ENCODE results near the gene TUBB2B. TPM values are rescaled to one million over a fixed set of nuclear protein-coding genes. Genes with fewer than 3 reads are reported as not detected.

Gene TUBB2B
- total RNA-seq, 1 donor from 2014 or later = 119 TPM

DNA sequence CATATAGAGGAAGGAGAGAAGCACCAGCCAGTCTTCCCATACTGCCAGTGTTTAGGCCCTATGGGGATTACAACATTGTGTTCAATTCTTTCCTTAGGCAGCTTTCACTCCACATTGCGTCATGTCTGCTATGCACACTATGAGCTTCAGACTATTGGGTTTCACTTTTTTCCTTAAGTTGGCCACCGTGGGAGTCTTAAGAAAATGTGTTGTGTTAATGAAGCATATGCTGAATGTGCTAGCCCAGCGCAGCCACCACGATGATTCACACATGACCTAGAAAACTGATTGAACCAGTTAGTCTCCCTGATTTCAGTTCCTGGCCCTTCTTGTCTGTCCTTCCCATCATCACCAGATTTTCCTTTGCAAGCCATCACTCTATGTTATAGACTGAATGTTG, 21.5 kb downstream of the TUBB2B start:
- Mint-ChIP-seq H3K9me3 (ENCODE audit: low read depth) (peaks cover 9% of the 10 kb centered on the region), H3K27me3 (ENCODE audit: low read depth) (no peaks in the 10 kb centered on the region), H3K36me3 (ENCODE audit: low read depth) (peaks cover 2% of the 10 kb centered on the region), H3K4me1 (ENCODE audit: low read depth) (peaks cover 64% of the 10 kb centered on the region), H3K4me3 (ENCODE audit: unreplicated experiment) (no peak overlapping the region), H3K27ac (ENCODE audit: unreplicated experiment) (peak overlapping the region; percentile 92)
- TF ChIP-seq, protein P1, sequence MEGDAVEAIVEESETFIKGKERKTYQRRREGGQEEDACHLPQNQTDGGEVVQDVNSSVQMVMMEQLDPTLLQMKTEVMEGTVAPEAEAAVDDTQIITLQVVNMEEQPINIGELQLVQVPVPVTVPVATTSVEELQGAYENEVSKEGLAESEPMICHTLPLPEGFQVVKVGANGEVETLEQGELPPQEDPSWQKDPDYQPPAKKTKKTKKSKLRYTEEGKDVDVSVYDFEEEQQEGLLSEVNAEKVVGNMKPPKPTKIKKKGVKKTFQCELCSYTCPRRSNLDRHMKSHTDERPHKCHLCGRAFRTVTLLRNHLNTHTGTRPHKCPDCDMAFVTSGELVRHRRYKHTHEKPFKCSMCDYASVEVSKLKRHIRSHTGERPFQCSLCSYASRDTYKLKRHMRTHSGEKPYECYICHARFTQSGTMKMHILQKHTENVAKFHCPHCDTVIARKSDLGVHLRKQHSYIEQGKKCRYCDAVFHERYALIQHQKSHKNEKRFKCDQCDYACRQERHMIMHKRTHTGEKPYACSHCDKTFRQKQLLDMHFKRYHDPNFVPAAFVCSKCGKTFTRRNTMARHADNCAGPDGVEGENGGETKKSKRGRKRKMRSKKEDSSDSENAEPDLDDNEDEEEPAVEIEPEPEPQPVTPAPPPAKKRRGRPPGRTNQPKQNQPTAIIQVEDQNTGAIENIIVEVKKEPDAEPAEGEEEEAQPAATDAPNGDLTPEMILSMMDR (IDR thresholded peaks at IDR 0.05) = no peak
- no peak for DNase-seq (ENCODE audit: low spot score)

DNA sequence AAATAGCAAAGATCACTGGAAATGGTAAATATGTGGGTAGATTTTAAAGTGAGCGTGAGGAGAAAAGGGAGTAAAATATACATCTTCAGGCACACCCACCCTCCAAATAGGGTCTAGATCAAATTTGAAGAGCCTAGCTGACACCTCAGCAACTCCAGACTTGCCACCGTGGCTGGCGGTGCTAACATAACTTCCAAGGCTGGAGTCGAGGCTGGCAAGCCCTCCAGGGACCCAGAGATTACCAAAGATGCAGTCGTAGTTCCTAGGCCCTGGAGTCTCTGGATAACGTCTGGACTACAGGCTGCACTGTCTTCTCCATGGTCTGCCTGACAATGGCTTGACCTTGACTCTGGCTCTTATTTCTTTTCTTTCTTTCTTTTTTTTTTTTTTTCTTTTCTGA, 22.5 kb downstream of the TUBB2B start:
- H3K4me3 Mint-ChIP-seq (ENCODE audit: unreplicated experiment) = no peak overlapping the region
- peaks cover 2% of the 10 kb centered on the region for H3K36me3 Mint-ChIP-seq (ENCODE audit: low read depth)

DNA sequence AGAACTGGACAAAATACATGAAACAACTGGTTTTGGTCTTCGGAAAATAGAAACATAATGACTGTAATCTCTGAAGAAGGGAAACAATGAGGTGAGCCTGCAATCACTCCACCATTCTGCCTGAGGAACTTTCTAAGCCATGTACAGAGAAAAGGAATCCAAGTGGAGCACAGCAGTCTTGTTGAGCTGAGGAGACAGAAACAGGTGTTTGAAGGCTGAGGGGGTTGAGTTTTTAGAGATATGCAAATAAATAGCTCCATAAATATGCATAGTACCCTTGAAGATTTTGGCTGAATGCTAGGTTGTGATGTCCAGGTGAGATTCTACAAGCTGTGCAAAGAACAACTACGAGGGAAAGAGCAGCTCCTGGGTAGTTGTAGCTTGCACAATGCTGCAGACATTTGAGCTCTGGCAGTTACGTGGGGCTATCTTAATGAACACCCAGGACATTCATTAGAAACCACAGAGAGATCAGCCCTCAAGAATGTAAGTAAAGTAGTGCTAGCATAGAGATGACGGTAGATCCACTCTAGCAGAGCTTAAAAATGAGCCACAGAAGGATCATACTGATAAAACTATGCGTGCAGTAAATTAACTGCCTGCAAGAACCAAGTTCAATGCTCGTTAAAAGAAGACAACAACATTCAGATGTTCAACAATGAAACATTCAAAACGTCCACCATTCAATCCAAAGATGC, 24.3 kb downstream of the TUBB2B start:
- Mint-ChIP-seq H3K27me3 (ENCODE audit: low read depth) (no peaks in the 10 kb centered on the region), H3K4me3 (ENCODE audit: unreplicated experiment) (no peak overlapping the region), H3K4me1 (ENCODE audit: low read depth) (peaks cover 39% of the 10 kb centered on the region), H3K9me3 (ENCODE audit: low read depth) (peaks cover 12% of the 10 kb centered on the region), H3K36me3 (ENCODE audit: low read depth) (peaks cover 2% of the 10 kb centered on the region), H3K27ac (ENCODE audit: unreplicated experiment) (no peak overlapping the region)
- TF ChIP-seq, protein P1 (IDR thresholded peaks at IDR 0.05) = no peak
- DNase-seq (ENCODE audit: low spot score) = no peak

More for the DNA sequence above, 22.5 kb downstream of the TUBB2B start:
- Mint-ChIP-seq H3K27me3 (ENCODE audit: low read depth) (no peaks in the 10 kb centered on the region), H3K27ac (ENCODE audit: unreplicated experiment) (peak overlapping the region; percentile 56), H3K4me1 (ENCODE audit: low read depth) (peaks cover 57% of the 10 kb centered on the region), H3K9me3 (ENCODE audit: low read depth) (peaks cover 9% of the 10 kb centered on the region)
- TF ChIP-seq, protein P1 (IDR thresholded peaks at IDR 0.05) = no peak
- DNase-seq (ENCODE audit: low spot score) = no peak

DNA sequence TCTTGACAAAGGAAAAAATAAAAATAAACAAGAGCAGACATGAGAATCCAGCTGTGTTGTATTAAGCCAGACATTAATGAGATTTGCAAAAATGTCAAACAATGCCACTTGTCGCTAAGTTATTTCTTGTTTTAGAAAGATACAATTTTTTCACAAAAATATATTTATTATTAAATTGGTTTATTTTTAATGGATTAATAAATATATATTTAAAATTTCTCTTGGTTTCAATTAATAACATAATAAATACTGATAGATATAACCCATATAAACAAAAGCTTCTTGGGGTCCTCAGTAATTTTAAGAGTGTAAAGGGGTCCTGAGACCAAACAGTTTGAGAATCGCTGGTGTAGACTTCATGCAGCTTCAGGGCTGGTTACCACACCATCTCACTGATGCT, 26.1 kb downstream of the TUBB2B start:
- Mint-ChIP-seq H3K27me3 (ENCODE audit: low read depth) (no peaks in the 10 kb centered on the region), H3K9me3 (ENCODE audit: low read depth) (peaks cover 12% of the 10 kb centered on the region), H3K4me3 (ENCODE audit: unreplicated experiment) (no peak overlapping the region), H3K36me3 (ENCODE audit: low read depth) (peaks cover 2% of the 10 kb centered on the region), H3K27ac (ENCODE audit: unreplicated experiment) (no peak overlapping the region), H3K4me1 (ENCODE audit: low read depth) (peaks cover 26% of the 10 kb centered on the region)
- TF ChIP-seq, protein P1 (IDR thresholded peaks at IDR 0.05) = no peak
- no peak for DNase-seq (ENCODE audit: low spot score)

DNA sequence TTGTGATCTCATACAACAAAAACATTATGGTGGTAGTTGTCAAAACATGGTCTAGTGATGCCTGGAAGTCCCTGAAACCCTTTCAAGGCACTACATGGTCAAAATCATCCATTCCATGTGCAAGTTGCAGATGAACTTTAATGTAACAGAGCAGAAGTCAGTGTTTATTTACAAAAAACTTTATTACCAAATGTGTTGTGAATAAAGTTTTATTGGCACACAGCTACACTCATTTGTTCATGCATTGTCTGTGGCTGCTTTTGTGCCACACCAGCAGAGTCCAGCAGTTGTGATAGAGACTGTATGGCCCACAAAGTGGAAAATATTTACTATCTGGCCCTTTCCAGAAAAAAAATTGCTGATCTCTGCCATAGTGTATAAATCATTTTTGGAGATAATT, 26.8 kb downstream of the TUBB2B start:
- peaks cover 19% of the 10 kb centered on the region for H3K4me1 Mint-ChIP-seq (ENCODE audit: low read depth)
- peaks cover 12% of the 10 kb centered on the region for H3K9me3 Mint-ChIP-seq (ENCODE audit: low read depth)
- no peak overlapping the region for H3K4me3 Mint-ChIP-seq (ENCODE audit: unreplicated experiment)
- H3K27me3 Mint-ChIP-seq (ENCODE audit: low read depth) = no peaks in the 10 kb centered on the region
- no peak for DNase-seq (ENCODE audit: low spot score)
- TF ChIP-seq, protein P1 (IDR thresholded peaks at IDR 0.05) = no peak
- peaks cover 2% of the 10 kb centered on the region for H3K36me3 Mint-ChIP-seq (ENCODE audit: low read depth)
- H3K27ac Mint-ChIP-seq (ENCODE audit: unreplicated experiment) = no peak overlapping the region

Measured in chondrocyte (in vitro differentiated cells).